ENCODE data around the gene NACC1.

DNA sequence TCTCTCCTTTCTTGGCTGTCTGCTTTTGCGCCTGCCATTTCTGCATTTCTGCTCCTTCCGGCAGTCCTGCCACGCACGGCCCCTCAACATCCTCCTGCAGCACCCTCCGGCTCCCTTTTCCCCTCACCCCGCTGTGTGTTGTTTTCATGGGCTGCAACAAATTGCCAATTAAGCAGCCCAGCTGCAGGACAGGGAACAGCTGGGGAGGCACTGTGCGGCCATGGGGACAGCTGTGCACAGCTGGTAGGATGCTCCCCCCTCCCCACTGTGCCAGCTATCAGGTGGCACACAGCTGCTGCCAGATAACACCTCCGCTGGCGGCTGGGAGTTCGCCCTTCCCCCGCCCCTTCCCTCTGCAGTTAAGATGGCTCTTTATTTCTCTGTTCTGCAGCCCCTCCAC, 40.8 kb upstream of the NACC1 start:
- TF ChIP-seq POLR2A (IDR thresholded peaks at IDR 0.05; ENCODE audit: insufficient read depth in 1 of 2, low read depth in 2 of 2, low read length in 2 of 2) (no peak), TRIM24 (CRISPR knock-in tag; IDR thresholded peaks at IDR 0.05) (no peak), SMAD1 (CRISPR knock-in tag; IDR thresholded peaks at IDR 0.05; ENCODE audit: borderline replicate concordance, low read depth) (no peak)
- TF ChIP-seq, protein P1, sequence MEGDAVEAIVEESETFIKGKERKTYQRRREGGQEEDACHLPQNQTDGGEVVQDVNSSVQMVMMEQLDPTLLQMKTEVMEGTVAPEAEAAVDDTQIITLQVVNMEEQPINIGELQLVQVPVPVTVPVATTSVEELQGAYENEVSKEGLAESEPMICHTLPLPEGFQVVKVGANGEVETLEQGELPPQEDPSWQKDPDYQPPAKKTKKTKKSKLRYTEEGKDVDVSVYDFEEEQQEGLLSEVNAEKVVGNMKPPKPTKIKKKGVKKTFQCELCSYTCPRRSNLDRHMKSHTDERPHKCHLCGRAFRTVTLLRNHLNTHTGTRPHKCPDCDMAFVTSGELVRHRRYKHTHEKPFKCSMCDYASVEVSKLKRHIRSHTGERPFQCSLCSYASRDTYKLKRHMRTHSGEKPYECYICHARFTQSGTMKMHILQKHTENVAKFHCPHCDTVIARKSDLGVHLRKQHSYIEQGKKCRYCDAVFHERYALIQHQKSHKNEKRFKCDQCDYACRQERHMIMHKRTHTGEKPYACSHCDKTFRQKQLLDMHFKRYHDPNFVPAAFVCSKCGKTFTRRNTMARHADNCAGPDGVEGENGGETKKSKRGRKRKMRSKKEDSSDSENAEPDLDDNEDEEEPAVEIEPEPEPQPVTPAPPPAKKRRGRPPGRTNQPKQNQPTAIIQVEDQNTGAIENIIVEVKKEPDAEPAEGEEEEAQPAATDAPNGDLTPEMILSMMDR (CRISPR knock-in tag; IDR thresholded peaks at IDR 0.05) = no peak

Measured in HepG2 (cell line).